Psoas muscle (tissue), 8 donors: ENCODE measurements around the gene ATP6V1G2. TPM values are rescaled to one million over a fixed set of nuclear protein-coding genes. Genes with fewer than 3 reads are reported as not detected.
"Not testable (repeated sequence)": the region's sequence is repeated elsewhere in the genome, so short reads cannot be mapped to it uniquely, and the experiment has no call there.

Source experiments
- ATAC-seq, 4 donors: fragments of 200-7000 bp; cut with Tn5 transposase; one replicate each; pipeline ENCODE4 v1.9.1; 2020; ENCODE audit warnings: moderate library complexity in 3 of 4, mild to moderate bottlenecking in 2 of 4
- DNase-seq, 2 donors: peaks; one replicate each; pipeline ENCODE4 v3.0.0-alpha.2; 2020
- H3K27ac ChIP-seq: fragments of 200-600 bp; one replicate; pipeline ENCODE4 v1.8.0; 2022
- H3K27me3 ChIP-seq, 3 donors: fragments of 200-600 bp in 1 of 3; one replicate each; pipeline versions ENCODE4 v1.6.1 to v1.8.0; 2013 to 2022; ENCODE audit warnings: low read length in 2 of 3, mild to moderate bottlenecking in 2 of 3, moderate library complexity in 1 of 3; ENCODE audit not compliant: insufficient read depth in 3 of 3
- H3K36me3 ChIP-seq, 2 donors: fragments of 200-600 bp in 1 of 2; one replicate each; pipeline versions ENCODE4 v1.6.1 to v1.8.0; 2013 to 2022; ENCODE audit warnings: low read depth in 1 of 2, mild to moderate bottlenecking in 1 of 2, moderate library complexity in 1 of 2; ENCODE audit not compliant: insufficient read depth in 1 of 2
- H3K4me1 ChIP-seq: fragments of 200-600 bp; one replicate; pipeline ENCODE4 v1.8.0; 2022
- H3K4me3 ChIP-seq: fragments of 200-600 bp; one replicate; pipeline ENCODE4 v1.8.0; 2022; ENCODE audit warnings: mild to moderate bottlenecking
- H3K9me3 ChIP-seq: fragments of 200-600 bp; one replicate; pipeline ENCODE4 v1.8.0; 2022
- WGBS, 3 donors: extraction: QIAGEN DNeasy Blood & Tissue Kit; methylation state at CpG; one replicate each; pipeline versions ENCODE4 v1.1.6 to v1.1.7; 2013; 5-methylcytosine and 5-hydroxymethylcytosine counted together
- intact Hi-C, 2 donors: fragments of 100-400 bp; cut with DNase I; formaldehyde crosslinking; loops; one replicate each; pipeline versions ENCODE4 v1.11.0 to v1.14.2; 2022
- polyA plus RNA-seq, 3 donors: library from polyadenylated mRNA; stranded (reverse); fragments of 200-250 nt; gene quantifications; one replicate each; pipeline ENCODE4 v1.2.3, GENCODE V29; 2013
- total RNA-seq, 4 donors: library from RNA; stranded (reverse); fragmentation: NEBNext Ultra II Directional in 2 of 4; extraction: Animal tissue kit (Norgen Biotek cat#: 25700) in 2 of 4; gene quantifications; one replicate each; pipeline versions ENCODE4 v1.2.1 to v1.2.4, GENCODE V29; 2021 to 2023
- TF ChIP-seq, protein P1 (sequence below): fragments of 200-600 bp; IDR thresholded peaks from one replicate; pipeline ENCODE4 v1.8.0; 2022; ENCODE audit warnings: antibody characterized with exemption
- donor health status: healthy with polysubstance abuse.
- donor health status: DM: no; HTN: no; CAD: no; lungs with moderate emphysema.
- donor health status: Bipolar disorder and iron deficiency.
- donor health status: healthy.
- donor health status: DM: yes; HTN: yes; CAD: no.
- donor health status: DM: no; HTN: no; CAD: no.
- donor health status: DM: no; HTN: no; CAD: no.
- donor health status: DM: yes; HTN: yes; CAD: no.

Gene ATP6V1G2
- total and polyA plus RNA-seq, 7 donors: 0.66 to 4.7 (median 1.2) TPM

DNA sequence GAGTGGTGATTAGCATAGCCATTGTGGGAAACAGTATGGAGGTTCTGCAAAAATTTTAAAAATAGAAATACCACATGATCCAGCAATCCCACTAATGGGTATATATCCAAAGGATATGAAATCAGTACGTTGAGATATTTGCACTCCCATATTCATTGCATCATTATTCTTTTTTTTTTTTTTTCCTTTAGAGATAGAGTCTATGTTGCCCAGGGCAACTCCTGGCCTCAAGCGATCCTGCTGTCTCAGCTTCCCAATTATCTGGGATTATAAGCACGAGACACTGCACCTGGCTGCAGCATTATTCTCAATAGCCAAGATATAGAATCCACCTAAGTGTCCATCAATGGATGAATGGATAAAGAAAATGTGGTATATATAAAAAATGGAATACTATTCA, 24.6 kb downstream of the ATP6V1G2 start:
- Histone ChIP-seq H3K27me3 (peaks cover 0 to 3% (median 0%) of the 10 kb centered on the region in 3 donors), H3K36me3 (no peaks in the 10 kb centered on the region), H3K27ac (no peak overlapping the region), H3K4me1 (no peaks in the 10 kb centered on the region), H3K9me3 (no peaks in the 10 kb centered on the region), H3K4me3 (no peak overlapping the region)
- no peak for ATAC-seq
- TF ChIP-seq, protein P1, sequence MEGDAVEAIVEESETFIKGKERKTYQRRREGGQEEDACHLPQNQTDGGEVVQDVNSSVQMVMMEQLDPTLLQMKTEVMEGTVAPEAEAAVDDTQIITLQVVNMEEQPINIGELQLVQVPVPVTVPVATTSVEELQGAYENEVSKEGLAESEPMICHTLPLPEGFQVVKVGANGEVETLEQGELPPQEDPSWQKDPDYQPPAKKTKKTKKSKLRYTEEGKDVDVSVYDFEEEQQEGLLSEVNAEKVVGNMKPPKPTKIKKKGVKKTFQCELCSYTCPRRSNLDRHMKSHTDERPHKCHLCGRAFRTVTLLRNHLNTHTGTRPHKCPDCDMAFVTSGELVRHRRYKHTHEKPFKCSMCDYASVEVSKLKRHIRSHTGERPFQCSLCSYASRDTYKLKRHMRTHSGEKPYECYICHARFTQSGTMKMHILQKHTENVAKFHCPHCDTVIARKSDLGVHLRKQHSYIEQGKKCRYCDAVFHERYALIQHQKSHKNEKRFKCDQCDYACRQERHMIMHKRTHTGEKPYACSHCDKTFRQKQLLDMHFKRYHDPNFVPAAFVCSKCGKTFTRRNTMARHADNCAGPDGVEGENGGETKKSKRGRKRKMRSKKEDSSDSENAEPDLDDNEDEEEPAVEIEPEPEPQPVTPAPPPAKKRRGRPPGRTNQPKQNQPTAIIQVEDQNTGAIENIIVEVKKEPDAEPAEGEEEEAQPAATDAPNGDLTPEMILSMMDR: no peak
- WGBS, 3 donors: 72 to 76% (median 75%) methylated on average over 3 of the region's 3 CpGs
- DNase-seq: no peak
- intact Hi-C loops: no loop called here

DNA sequence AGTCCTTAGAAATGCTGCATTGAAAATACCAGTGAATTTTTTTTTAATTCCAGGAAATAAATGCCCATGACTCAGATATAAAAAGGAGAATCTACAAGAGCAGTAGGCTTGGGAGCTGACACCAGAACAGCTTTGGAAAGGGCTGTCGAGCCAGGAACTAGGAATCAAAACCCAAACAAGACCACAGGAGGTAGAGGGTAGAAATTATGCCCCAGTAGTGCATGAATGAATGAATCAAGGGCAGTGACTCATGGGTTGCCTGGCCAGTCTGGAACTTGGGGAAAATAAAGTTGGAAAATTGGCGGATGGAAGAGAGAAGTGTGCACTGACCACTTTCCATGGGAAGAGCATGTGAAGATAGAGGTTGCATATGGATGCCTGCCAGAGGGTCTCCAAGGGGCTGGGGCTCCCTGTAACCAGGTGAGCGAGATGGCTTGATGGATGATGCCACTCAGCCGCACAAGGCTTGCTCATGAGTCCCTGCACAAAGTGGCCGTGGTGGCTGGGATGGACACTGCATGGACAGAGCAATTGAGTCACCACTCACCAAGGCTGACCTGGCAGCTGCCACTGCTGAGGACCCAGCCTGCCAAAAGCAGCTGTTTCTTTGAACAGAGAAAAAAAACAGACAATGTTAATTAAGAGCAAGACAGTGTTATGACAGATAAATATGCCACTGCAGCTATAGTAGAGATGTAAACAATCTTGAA, 32.8 kb downstream of the ATP6V1G2 start:
- TF ChIP-seq, protein P1: no peak
- intact Hi-C loops: no loop called here
- no peaks in the 10 kb centered on the region for H3K36me3 ChIP-seq
- H3K9me3 ChIP-seq: no peaks in the 10 kb centered on the region
- H3K4me1 ChIP-seq: no peaks in the 10 kb centered on the region
- 51 to 59% (median 55%) methylated on average over 5 of the region's 5 CpGs for WGBS, 3 donors
- H3K27me3 ChIP-seq: peaks cover 0 to 3% (median 2%) of the 10 kb centered on the region in 3 donors
- DNase-seq (no peak), ATAC-seq (no peak)
- no peak overlapping the region for H3K27ac ChIP-seq
- H3K4me3 ChIP-seq: no peak overlapping the region

DNA sequence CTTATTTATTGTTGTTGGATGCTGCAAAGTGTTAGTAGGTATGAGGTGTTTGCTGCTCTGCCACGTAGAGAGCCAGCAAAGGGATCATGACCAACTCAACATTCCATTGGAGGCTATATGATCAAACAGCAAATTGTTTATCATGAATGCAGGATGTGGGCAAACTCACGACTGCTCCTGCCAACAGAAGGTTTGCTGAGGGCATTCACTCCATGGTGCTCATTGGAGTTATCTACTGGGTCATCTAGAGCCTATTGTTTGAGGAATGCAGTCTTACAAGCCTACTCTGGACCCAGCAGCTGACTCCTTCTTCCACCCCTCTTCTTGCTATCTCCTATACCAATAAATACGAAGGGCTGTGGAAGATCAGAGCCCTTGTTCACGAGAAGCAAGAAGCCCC, 36.4 kb downstream of the ATP6V1G2 start:
- intact Hi-C loops: no loop called here
- TF ChIP-seq, protein P1: no peak
- no peak overlapping the region for H3K4me3 ChIP-seq
- H3K27ac ChIP-seq: no peak overlapping the region
- H3K36me3 ChIP-seq: no peaks in the 10 kb centered on the region
- DNase-seq: no peak
- 69 to 77% (median 72%) methylated on average over 4 of the region's 4 CpGs for WGBS, 3 donors
- no peak for ATAC-seq
- H3K4me1 ChIP-seq: no peaks in the 10 kb centered on the region
- H3K27me3 ChIP-seq: peaks cover 0 to 2% (median 0%) of the 10 kb centered on the region in 3 donors
- no peaks in the 10 kb centered on the region for H3K9me3 ChIP-seq

DNA sequence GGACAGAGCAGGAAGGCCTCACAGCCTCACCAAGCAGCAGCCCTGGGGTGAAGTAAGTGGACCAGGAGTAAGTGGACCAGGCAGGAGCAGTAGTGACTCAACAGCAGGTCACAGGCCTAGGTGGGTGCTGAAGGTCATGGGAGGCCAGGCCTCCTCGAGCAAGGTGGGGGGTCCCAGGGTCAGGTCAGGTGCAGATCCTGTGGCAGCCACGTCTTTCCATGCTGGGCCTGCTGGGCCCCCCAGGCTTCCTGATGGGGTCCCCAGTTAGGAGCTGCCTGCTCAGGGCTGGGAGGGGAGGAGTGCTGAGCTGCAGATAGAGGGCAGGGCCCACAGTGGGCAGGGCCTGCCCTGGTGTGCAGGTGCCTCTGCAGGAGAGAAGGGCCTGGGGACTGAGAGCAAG, 37.4 kb downstream of the ATP6V1G2 start:
- H3K4me1 ChIP-seq, H3K27ac ChIP-seq, DNase-seq, H3K9me3 ChIP-seq, H3K36me3 ChIP-seq, H3K27me3 ChIP-seq, H3K4me3 ChIP-seq: not testable (repeated sequence)
- peak in 1 of 4 donors; percentile 43 for ATAC-seq
- WGBS, 3 donors: 35 to 42% (median 39%) methylated on average over 2 of the region's 2 CpGs
- intact Hi-C loops: loop anchor here in 1 of 2 donors (5.0 kb wide), 1 partner anchor 402 kb away; no protein-coding TSS in a partner anchor

DNA sequence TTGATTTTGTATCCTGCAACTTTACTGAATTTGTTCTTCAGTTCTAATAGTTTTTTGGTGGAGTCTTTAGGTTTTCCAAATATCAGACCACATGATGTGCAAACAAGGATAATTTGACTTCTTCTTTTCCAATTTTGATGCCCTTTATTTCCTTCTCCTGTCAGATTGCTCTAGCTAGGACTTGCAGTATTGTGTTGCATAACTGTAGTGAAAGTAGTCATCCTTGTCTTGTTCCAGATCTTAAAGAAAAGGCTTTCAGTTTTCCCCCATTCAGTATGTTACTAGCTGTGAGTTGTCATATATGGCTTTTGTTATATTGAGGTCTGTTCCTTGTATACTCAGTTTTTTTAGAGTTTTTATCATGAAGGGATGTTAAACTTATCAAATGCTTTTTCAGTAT, 43.8 kb downstream of the ATP6V1G2 start:
- Histone ChIP-seq H3K36me3 (no peaks in the 10 kb centered on the region), H3K27me3 (peaks cover 0 to 25% (median 6%) of the 10 kb centered on the region in 3 donors), H3K9me3 (peaks cover 4% of the 10 kb centered on the region), H3K4me3 (no peak overlapping the region), H3K4me1 (no peaks in the 10 kb centered on the region), H3K27ac (no peak overlapping the region)
- TF ChIP-seq, protein P1: no peak
- no peak for ATAC-seq
- intact Hi-C loops: no loop called here
- no peak for DNase-seq

DNA sequence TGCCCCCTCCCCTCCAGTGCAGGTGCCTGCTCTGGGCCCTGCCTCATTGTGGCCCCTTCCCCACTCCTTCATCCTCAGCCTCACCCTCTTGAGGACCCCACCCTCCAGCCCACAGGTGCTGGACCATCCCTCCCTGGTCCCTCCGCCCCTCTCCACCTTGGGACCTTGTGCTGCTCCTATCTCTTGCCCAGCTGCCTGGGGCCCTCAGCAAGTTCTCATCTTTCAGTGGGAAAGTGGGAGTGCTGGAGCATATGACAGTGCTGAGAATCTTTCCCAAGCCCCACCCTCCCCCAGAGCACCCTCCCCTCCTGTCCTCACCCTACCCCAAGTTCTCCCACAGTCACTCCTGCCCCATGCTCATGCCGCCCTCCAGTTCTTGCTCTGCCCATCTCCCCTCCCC, 46.8 kb downstream of the ATP6V1G2 start:
- not testable (repeated sequence) for H3K27ac ChIP-seq, H3K4me1 ChIP-seq, H3K4me3 ChIP-seq, H3K9me3 ChIP-seq, DNase-seq, ATAC-seq, H3K36me3 ChIP-seq
- intact Hi-C loops: loop anchor here in 1 of 2 donors (5.0 kb wide), 1 partner anchor 43 kb away; the partner anchor contains the start of gene DDX39B
- WGBS, 3 donors: 60 to 100% methylated on average over 1 of the region's 2 CpGs; no CpG with 5 or more reads in 1 of the 3 donors
- H3K27me3 ChIP-seq: peaks cover 0 to 28% (median 8%) of the 10 kb centered on the region in 3 donors
